ENCODE measurements around the gene DAP. TPM values are rescaled to one million over a fixed set of nuclear protein-coding genes. Genes with fewer than 3 reads are reported as not detected.

Gene DAP
- total RNA-seq, 1 donor from 2014 or later = 74.4 TPM

GRCh38 chr5:10699987-10700386 is 61.0 kb downstream of the DAP start:
- Histone ChIP-seq H3K4me3 (no peak overlapping the region), H3K27ac (no peak overlapping the region), H3K4me1 (peaks cover 36% of the 10 kb centered on the region), H3K36me3 (no peaks in the 10 kb centered on the region), H3K27me3 (no peaks in the 10 kb centered on the region), H3K9me3 (no peaks in the 10 kb centered on the region)
- intact Hi-C loops (cut with DNase I) = no loop called here
- DNase-seq (ENCODE audit: extremely low spot score in 2 of 2) = no peak
- TF ChIP-seq CTCF (IDR thresholded peaks at IDR 0.05) = no peak

GRCh38 chr5:10699281-10699874 is 61.7 kb downstream of the DAP start:
- DNase-seq (ENCODE audit: extremely low spot score in 2 of 2) = no peak
- Histone ChIP-seq H3K9me3 (no peaks in the 10 kb centered on the region), H3K4me3 (no peak overlapping the region), H3K27ac (no peak overlapping the region), H3K27me3 (no peaks in the 10 kb centered on the region), H3K36me3 (no peaks in the 10 kb centered on the region), H3K4me1 (peaks cover 31% of the 10 kb centered on the region)
- intact Hi-C loops (cut with DNase I) = no loop called here
- TF ChIP-seq POLR2AphosphoS5 (IDR thresholded peaks at IDR 0.05; ENCODE audit: insufficient read depth in 1 of 2, low read depth in 1 of 2) (no peak), CTCF (IDR thresholded peaks at IDR 0.05) (no peak), POLR2A (IDR thresholded peaks at IDR 0.05) (no peak)

GRCh38 chr5:10695759-10696543 is 65.1 kb downstream of the DAP start:
- Histone ChIP-seq H3K4me3 (no peak overlapping the region), H3K27ac (no peak overlapping the region), H3K36me3 (no peaks in the 10 kb centered on the region), H3K9me3 (no peaks in the 10 kb centered on the region), H3K4me1 (peaks cover 12% of the 10 kb centered on the region), H3K27me3 (no peaks in the 10 kb centered on the region)
- TF ChIP-seq POLR2A (IDR thresholded peaks at IDR 0.05) (no peak), CTCF (IDR thresholded peaks at IDR 0.05) (no peak), POLR2AphosphoS5 (IDR thresholded peaks at IDR 0.05; ENCODE audit: insufficient read depth in 1 of 2, low read depth in 1 of 2) (no peak)
- intact Hi-C loops (cut with DNase I) = no loop called here
- no peak for DNase-seq (ENCODE audit: extremely low spot score in 2 of 2)

- no peak for DNase-seq (ENCODE audit: extremely low spot score in 2 of 2)
- intact Hi-C loops (cut with DNase I) = no loop called here
- TF ChIP-seq POLR2AphosphoS5 (IDR thresholded peaks at IDR 0.05; ENCODE audit: insufficient read depth in 1 of 2, low read depth in 1 of 2) = peak; percentile 15 to 26
- TF ChIP-seq POLR2A (IDR thresholded peaks at IDR 0.05) = no peak
- peak; percentile 42 to 61 (median 53) for TF ChIP-seq CTCF (IDR thresholded peaks at IDR 0.05)
These were observed 65.9 kb downstream of the DAP start for GRCh38 chr5:10695055-10695649.

More at GRCh38 chr5:10695055-10695649, 65.9 kb downstream of the DAP start:
- H3K36me3 ChIP-seq = no peaks in the 10 kb centered on the region
- no peaks in the 10 kb centered on the region for H3K9me3 ChIP-seq
- no peak overlapping the region for H3K27ac ChIP-seq
- H3K4me1 ChIP-seq = peaks cover 12% of the 10 kb centered on the region
- no peaks in the 10 kb centered on the region for H3K27me3 ChIP-seq
- no peak overlapping the region for H3K4me3 ChIP-seq
